ENCODE data around the gene SUGT1. TPM values are rescaled to one million over a fixed set of nuclear protein-coding genes. Genes with fewer than 3 reads are reported as not detected.

Gene SUGT1
- total RNA-seq, 4 donors from 2014 or later: 31.9 to 53.7 (median 48.9) TPM

- TF ChIP-seq EP300 (IDR thresholded peaks at IDR 0.05) (no peak), POLR2AphosphoS5 (IDR thresholded peaks at IDR 0.05) (no peak), CTCF (IDR thresholded peaks at IDR 0.05) (no peak), POLR2A (IDR thresholded peaks at IDR 0.05) (no peak)
Observed at GRCh38 chr13:52659340-52659739, 6.7 kb downstream of the SUGT1 start.

GRCh38 chr13:52664272-52664671, 11.6 kb downstream of the SUGT1 start:
- TF ChIP-seq POLR2A (IDR thresholded peaks at IDR 0.05): no peak
- TF ChIP-seq CTCF (IDR thresholded peaks at IDR 0.05): no peak
- no peak for TF ChIP-seq EP300 (IDR thresholded peaks at IDR 0.05)
- no peak for TF ChIP-seq POLR2AphosphoS5 (IDR thresholded peaks at IDR 0.05)
- H3K36me3 ChIP-seq: peaks cover 9 to 87% of the 10 kb centered on the region in 2 donors
- no peak for ATAC-seq
- no peaks in the 10 kb centered on the region for H3K4me1 ChIP-seq
- no peaks in the 10 kb centered on the region for H3K27me3 ChIP-seq
- WGBS, 2 donors (ENCODE audit: low coverage in 1 of 2): 97 to 98% methylated on average over 4 of the region's 4 CpGs
- H3K9me3 ChIP-seq: no peaks in the 10 kb centered on the region
- no peak overlapping the region for H3K27ac ChIP-seq
- H3K4me3 ChIP-seq: no peak overlapping the region

More at GRCh38 chr13:52659340-52659739, 6.7 kb downstream of the SUGT1 start:
- Histone ChIP-seq H3K4me3 (no peak overlapping the region), H3K27me3 (no peaks in the 10 kb centered on the region), H3K4me1 (peaks cover 1 to 33% (median 3%) of the 10 kb centered on the region in 3 donors), H3K9me3 (no peaks in the 10 kb centered on the region), H3K36me3 (peaks cover 0 to 71% of the 10 kb centered on the region in 2 donors), H3K27ac (no peak overlapping the region)
- ATAC-seq: no peak
- WGBS, 2 donors (ENCODE audit: low coverage in 1 of 2): 87 to 92% methylated on average over 2 of the region's 2 CpGs

GRCh38 chr13:52665325-52665724, 12.7 kb downstream of the SUGT1 start:
- Histone ChIP-seq H3K27me3 (no peaks in the 10 kb centered on the region), H3K4me3 (no peak overlapping the region), H3K9me3 (no peaks in the 10 kb centered on the region), H3K27ac (no peak overlapping the region), H3K4me1 (no peaks in the 10 kb centered on the region), H3K36me3 (peaks cover 9 to 80% of the 10 kb centered on the region in 2 donors)
- ATAC-seq: no peak
- peak in 2 of 4 experiments; percentile 9 for TF ChIP-seq CTCF (IDR thresholded peaks at IDR 0.05)
- TF ChIP-seq POLR2AphosphoS5 (IDR thresholded peaks at IDR 0.05): no peak
- TF ChIP-seq EP300 (IDR thresholded peaks at IDR 0.05): no peak
- TF ChIP-seq POLR2A (IDR thresholded peaks at IDR 0.05): no peak

- Histone ChIP-seq H3K36me3 (peaks cover 9 to 45% of the 10 kb centered on the region in 2 donors), H3K27me3 (no peaks in the 10 kb centered on the region), H3K4me1 (peaks cover 0 to 10% (median 0%) of the 10 kb centered on the region in 3 donors), H3K4me3 (no peak overlapping the region), H3K9me3 (no peaks in the 10 kb centered on the region), H3K27ac (no peak overlapping the region)
- no peak for TF ChIP-seq POLR2AphosphoS5 (IDR thresholded peaks at IDR 0.05)
- no peak for ATAC-seq
- 64 to 68% methylated on average over 2 of the region's 2 CpGs for WGBS, 2 donors (ENCODE audit: low coverage in 1 of 2)
Observed at GRCh38 chr13:52669677-52670076, 17.0 kb downstream of the SUGT1 start.

- H3K4me1 ChIP-seq: peaks cover 0 to 10% (median 0%) of the 10 kb centered on the region in 3 donors
- no peaks in the 10 kb centered on the region for H3K27me3 ChIP-seq
- H3K27ac ChIP-seq: no peak overlapping the region
- H3K4me3 ChIP-seq: no peak overlapping the region
- WGBS, 2 donors (ENCODE audit: low coverage in 1 of 2): 85 to 90% methylated on average over 3 to 5 of the region's 8 CpGs
- H3K9me3 ChIP-seq: no peaks in the 10 kb centered on the region
- TF ChIP-seq CTCF (IDR thresholded peaks at IDR 0.05) (no peak), POLR2AphosphoS5 (IDR thresholded peaks at IDR 0.05) (no peak), POLR2A (IDR thresholded peaks at IDR 0.05) (no peak), EP300 (IDR thresholded peaks at IDR 0.05) (no peak)
- ATAC-seq: no peak
- H3K36me3 ChIP-seq: peaks cover 9 to 41% of the 10 kb centered on the region in 2 donors
Observed at GRCh38 chr13:52670726-52671125, 18.1 kb downstream of the SUGT1 start.

All from gastroesophageal sphincter (tissue), 4 donors.